SK-N-MC (cell line): ENCODE measurements around the gene TXNRD2.
"Not testable (repeated sequence)": the region's sequence is repeated elsewhere in the genome, so short reads cannot be mapped to it uniquely, and the experiment has no call there.

Experiments
- DNase-seq: peaks from one replicate; pipeline ENCODE4 v3.0.0-alpha.2; 2011; ENCODE audit warnings: low read depth, low spot score
- H3K27ac ChIP-seq: fragments of 200-600 bp; sonication (generic); 2 replicates; pipeline ENCODE4 v1.5.1; 2016; ENCODE audit warnings: mixed run types
- H3K36me3 ChIP-seq: fragments of 200-600 bp; sonication (generic); 2 replicates; pipeline ENCODE4 v1.6.1; 2017; ENCODE audit warnings: antibody characterized with exemption, low read length, mixed read lengths; ENCODE audit not compliant: insufficient read depth
- H3K4me3 ChIP-seq: fragments of 200-600 bp; sonication (generic); 2 replicates; pipeline ENCODE4 v1.5.1; 2016
- H3K9ac ChIP-seq: fragments of 200-600 bp; sonication (generic); 2 replicates; pipeline ENCODE4 v1.8.0; 2017; ENCODE audit warnings: mixed run types, mixed read lengths; ENCODE audit not compliant: insufficient read length
- H3K9me3 ChIP-seq: fragments of 200-600 bp; sonication (generic); 2 replicates; pipeline ENCODE4 v1.6.1; 2017; ENCODE audit warnings: low read depth, mild to moderate bottlenecking, antibody characterized with exemption, low read length, moderate library complexity, mixed read lengths
- EZH2 ChIP-seq: fragments of 200-600 bp; sonication (generic); IDR thresholded peaks from one replicate; pipeline ENCODE4 v1.6.1; 2017; ENCODE audit warnings: antibody characterized with exemption
- FOXP2 ChIP-seq: optimal IDR thresholded peaks from 2 replicates; pipeline ENCODE3; 2011; ENCODE audit warnings: mild to moderate bottlenecking, moderate library complexity; ENCODE audit not compliant: insufficient read depth; ENCODE audit errors: extremely low read length, control extremely low read depth
- POLR2AphosphoS5 ChIP-seq: IDR thresholded peaks from 2 replicates; pipeline ENCODE4 v1.6.1; 2012; ENCODE audit warnings: mild to moderate bottlenecking, low read depth, low read length, borderline replicate concordance

The TXNRD2 gene

GRCh38 chr22:19932367-19933206 is 9.0 kb downstream of the TXNRD2 start:
- no peak overlapping the region for H3K9ac ChIP-seq
- H3K27ac ChIP-seq, result no peak overlapping the region
- DNase-seq, result no peak
- H3K9me3 ChIP-seq, result no peaks in the 10 kb centered on the region
- H3K4me3 ChIP-seq, result no peak overlapping the region
- TF ChIP-seq POLR2AphosphoS5 (no peak), FOXP2 (no peak), EZH2 (no peak)
- H3K36me3 ChIP-seq, result no peaks in the 10 kb centered on the region

- Histone ChIP-seq H3K9ac (no peak overlapping the region), H3K36me3 (no peaks in the 10 kb centered on the region), H3K27ac (no peak overlapping the region), H3K4me3 (no peak overlapping the region), H3K9me3 (no peaks in the 10 kb centered on the region)
- TF ChIP-seq EZH2, result no peak
- no peak for TF ChIP-seq POLR2AphosphoS5
- TF ChIP-seq FOXP2, result no peak
- no peak for DNase-seq
These were observed 10.1 kb downstream of the TXNRD2 start for GRCh38 chr22:19931514-19931913.

GRCh38 chr22:19930551-19931486 is 10.8 kb downstream of the TXNRD2 start:
- TF ChIP-seq EZH2 (no peak), POLR2AphosphoS5 (no peak), FOXP2 (no peak)
- H3K36me3 ChIP-seq, result no peaks in the 10 kb centered on the region
- no peak overlapping the region for H3K27ac ChIP-seq
- no peak for DNase-seq
- no peaks in the 10 kb centered on the region for H3K9me3 ChIP-seq
- no peak overlapping the region for H3K4me3 ChIP-seq
- no peak overlapping the region for H3K9ac ChIP-seq

- DNase-seq, result no peak
- no peak for TF ChIP-seq EZH2
- no peak for TF ChIP-seq FOXP2
- TF ChIP-seq POLR2AphosphoS5, result no peak
- Histone ChIP-seq H3K4me3 (no peak overlapping the region), H3K27ac (no peak overlapping the region), H3K9ac (no peak overlapping the region), H3K36me3 (no peaks in the 10 kb centered on the region), H3K9me3 (no peaks in the 10 kb centered on the region)
These were observed 11.8 kb downstream of the TXNRD2 start for GRCh38 chr22:19929586-19930550.

- no peaks in the 10 kb centered on the region for H3K9me3 ChIP-seq
- no peak overlapping the region for H3K27ac ChIP-seq
- DNase-seq, result no peak
- no peaks in the 10 kb centered on the region for H3K36me3 ChIP-seq
- H3K4me3 ChIP-seq, result no peak overlapping the region
- no peak overlapping the region for H3K9ac ChIP-seq
- TF ChIP-seq EZH2 (no peak), FOXP2 (no peak), POLR2AphosphoS5 (no peak)
These were observed 13.4 kb downstream of the TXNRD2 start for GRCh38 chr22:19928207-19928606.

GRCh38 chr22:19927696-19928095 is 13.9 kb downstream of the TXNRD2 start:
- Histone ChIP-seq H3K36me3 (no peaks in the 10 kb centered on the region), H3K9ac (no peak overlapping the region), H3K27ac (no peak overlapping the region), H3K4me3 (no peak overlapping the region), H3K9me3 (no peaks in the 10 kb centered on the region)
- no peak for TF ChIP-seq POLR2AphosphoS5
- no peak for TF ChIP-seq EZH2
- no peak for TF ChIP-seq FOXP2
- no peak for DNase-seq

- not testable (repeated sequence) for H3K27ac ChIP-seq, DNase-seq
These were observed 15.6 kb downstream of the TXNRD2 start for GRCh38 chr22:19926028-19926427.

More at GRCh38 chr22:19926028-19926427, 15.6 kb downstream of the TXNRD2 start:
- not testable (repeated sequence) for H3K9ac ChIP-seq, H3K9me3 ChIP-seq, H3K4me3 ChIP-seq, H3K36me3 ChIP-seq
